Uterus (tissue), 2 donors: ENCODE results near the gene GIT2.

ENCODE experiments used
- CTCF ChIP-seq, 4 experiments: fragments of 200-600 bp in 2 of 4; fragments of 450-650 bp in 2 of 4; sonication (generic) in 2 of 4; IDR thresholded peaks; one replicate each; pipeline ENCODE4 v1.5.1; 2016 to 2019; ENCODE audit warnings: antibody characterized with exemption in 4 of 4, mild to moderate bottlenecking in 2 of 4, moderate library complexity in 1 of 4
- POLR2A ChIP-seq, 2 donors: fragments of 450-650 bp; IDR thresholded peaks; one replicate each; pipeline ENCODE4 v1.6.1; 2016; ENCODE audit warnings: antibody characterized with exemption in 2 of 2, mild to moderate bottlenecking in 1 of 2, moderate library complexity in 1 of 2

- TF ChIP-seq POLR2A (IDR thresholded peaks at IDR 0.05): no peak
- TF ChIP-seq CTCF (IDR thresholded peaks at IDR 0.05): no peak
Measured at GRCh38 chr12:109892165-109892715, 103.9 kb downstream of the GIT2 start.
